Type B pancreatic cell (in vitro differentiated cells): ENCODE data around the gene INPPL1. TPM values are rescaled to one million over a fixed set of nuclear protein-coding genes. Genes with fewer than 3 reads are reported as not detected.

Experiments
- DNase-seq: peaks from one replicate; pipeline ENCODE4 v3.0.0; 2021; ENCODE audit warnings: mixed read lengths; ENCODE audit not compliant: unreplicated experiment; ENCODE audit errors: extremely low spot score
- H3K27ac Mint-ChIP-seq: 2 replicates; pipeline ENCODE4 v1.8.0; 2021; ENCODE audit warnings: mild to moderate bottlenecking, mixed read lengths
- H3K27me3 Mint-ChIP-seq: 2 replicates; pipeline ENCODE4 v1.8.0; 2021; ENCODE audit warnings: mixed read lengths
- H3K36me3 Mint-ChIP-seq: 2 replicates; pipeline ENCODE4 v1.8.0; 2021; ENCODE audit warnings: mixed read lengths
- H3K4me1 Mint-ChIP-seq: one replicate; pipeline ENCODE4 v1.8.0; 2021; ENCODE audit warnings: mixed read lengths; ENCODE audit not compliant: unreplicated experiment
- H3K4me3 Mint-ChIP-seq: 2 replicates; pipeline ENCODE4 v1.8.0; 2021; ENCODE audit warnings: mild to moderate bottlenecking, mixed read lengths
- H3K9me3 Mint-ChIP-seq: 2 replicates; pipeline ENCODE4 v1.8.0; 2021; ENCODE audit warnings: mixed read lengths
- CTCF ChIP-seq: fragments of 200-600 bp; sonication (generic); conservative IDR thresholded peaks from 2 replicates; pipeline ENCODE4 v1.5.0; 2021; ENCODE audit warnings: antibody characterized with exemption, mild to moderate bottlenecking
- total RNA-seq: library from RNA; stranded (reverse); gene quantifications from 2 replicates; pipeline ENCODE4 v1.2.1, GENCODE V29; 2021; ENCODE audit warnings: low replicate concordance

INPPL1 gene
- total RNA-seq, 1 donor from 2014 or later: 231 TPM

DNA sequence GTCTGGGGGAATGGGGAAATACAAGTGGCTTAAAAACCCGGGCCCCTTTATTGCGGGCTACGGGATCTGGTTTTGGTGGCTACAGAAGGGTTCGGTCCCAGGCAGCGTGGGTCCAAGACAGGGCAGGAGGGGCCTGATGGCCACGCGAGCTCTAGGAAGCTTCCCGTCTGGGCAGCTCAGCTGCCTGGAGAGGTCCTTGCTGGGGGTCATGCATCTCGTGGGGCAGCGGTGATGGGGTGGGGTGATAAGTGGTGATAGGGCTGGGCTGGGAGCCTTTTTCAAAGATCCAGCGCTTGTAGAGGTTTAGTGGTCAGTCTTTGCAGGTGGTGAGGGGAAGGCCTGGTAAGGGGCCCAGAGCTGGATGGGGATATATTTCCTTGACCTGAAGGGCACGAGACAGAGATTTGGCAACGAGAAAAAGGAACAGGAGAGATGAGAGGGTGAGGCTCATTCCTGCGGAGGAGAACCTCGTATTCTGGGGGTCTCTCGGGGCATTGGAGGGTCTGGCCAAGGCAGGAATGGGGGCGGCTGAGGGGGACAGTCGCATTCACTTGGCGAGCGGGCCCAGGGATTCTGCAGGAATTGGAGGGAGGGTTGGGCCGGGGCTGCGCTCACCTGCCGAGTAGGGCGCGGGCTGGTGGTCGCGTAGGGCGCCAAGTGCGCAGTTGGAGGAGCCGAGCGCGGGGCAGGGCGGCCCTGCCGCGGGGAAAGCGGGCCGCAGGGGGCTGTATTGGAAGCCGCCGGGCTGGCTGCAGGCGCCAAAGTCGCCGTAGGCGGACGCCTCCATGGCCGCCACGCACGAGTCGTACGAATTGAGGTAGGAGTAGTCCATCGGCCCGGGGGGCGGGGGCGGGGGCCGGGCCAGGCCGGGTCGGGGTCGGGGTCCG lies 18.8 kb downstream of the INPPL1 start:
- H3K4me3 Mint-ChIP-seq: peak overlapping the region; percentile 63
- peaks cover 10% of the 10 kb centered on the region for H3K36me3 Mint-ChIP-seq
- peaks cover 48% of the 10 kb centered on the region for H3K27me3 Mint-ChIP-seq

GRCh38 chr11:72244060-72244360 lies 19.4 kb downstream of the INPPL1 start, which contains the start of gene PHOX2A:
PHOX2A (minus strand) TSS chr11:72244176; CDS start chr11:72244004, 172 bp downstream.
- H3K4me1 Mint-ChIP-seq: peaks cover 19% of the 10 kb centered on the region
- H3K4me3 Mint-ChIP-seq: peak within 1 kb of the TSS; percentile 78
- H3K27me3 Mint-ChIP-seq: peaks cover 46% of the 10 kb centered on the region
- peaks cover 6% of the 10 kb centered on the region for H3K9me3 Mint-ChIP-seq
- peaks cover 10% of the 10 kb centered on the region for H3K36me3 Mint-ChIP-seq
- H3K27ac Mint-ChIP-seq: peak within 1 kb of the TSS; percentile 32
- DNase-seq: peak; percentile 70
- no peak for TF ChIP-seq CTCF

More for the DNA sequence above, 18.8 kb downstream of the INPPL1 start:
- peaks cover 6% of the 10 kb centered on the region for H3K9me3 Mint-ChIP-seq
- DNase-seq: no peak
- no peak for TF ChIP-seq CTCF
- peak overlapping the region; percentile 32 for H3K27ac Mint-ChIP-seq
- peaks cover 23% of the 10 kb centered on the region for H3K4me1 Mint-ChIP-seq

GRCh38 chr11:72244361-72245262 lies 20.0 kb downstream of the INPPL1 start:
- H3K27ac Mint-ChIP-seq: no peak overlapping the region
- peaks cover 15% of the 10 kb centered on the region for H3K4me1 Mint-ChIP-seq
- H3K4me3 Mint-ChIP-seq: peak overlapping the region; percentile 78
- H3K36me3 Mint-ChIP-seq: peaks cover 10% of the 10 kb centered on the region
- TF ChIP-seq CTCF: no peak
- DNase-seq: peak; percentile 69
- H3K27me3 Mint-ChIP-seq: peaks cover 43% of the 10 kb centered on the region
- H3K9me3 Mint-ChIP-seq: peaks cover 6% of the 10 kb centered on the region

DNA sequence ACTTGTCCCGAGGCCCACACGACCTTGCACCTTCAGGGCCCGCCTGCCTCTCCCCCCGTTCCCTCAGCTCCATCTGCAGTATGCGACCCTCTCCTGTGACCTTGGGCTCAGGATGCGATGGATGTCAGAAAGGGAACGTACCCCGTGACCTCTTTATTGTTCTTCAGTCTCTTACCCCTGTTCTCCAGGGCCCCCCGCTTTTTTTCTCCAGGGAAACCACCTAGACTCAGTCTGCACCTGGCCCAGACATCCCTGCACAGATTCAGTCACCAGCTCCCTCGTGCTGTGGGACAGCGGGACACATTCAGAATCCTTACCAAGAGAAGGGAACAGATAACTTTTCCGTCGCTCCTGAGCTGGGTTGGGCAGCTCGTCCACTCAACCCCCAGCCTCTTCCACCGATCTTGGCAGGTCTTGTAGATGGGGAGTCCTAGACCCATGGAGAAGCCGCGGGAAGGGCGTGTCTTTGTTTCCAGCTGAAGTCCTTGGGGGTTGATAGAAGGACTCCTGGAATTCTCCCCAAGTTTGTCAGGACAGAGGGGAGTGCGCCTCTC lies 20.8 kb downstream of the INPPL1 start:
- Mint-ChIP-seq H3K27ac (no peak overlapping the region), H3K9me3 (peaks cover 6% of the 10 kb centered on the region), H3K36me3 (peaks cover 8% of the 10 kb centered on the region), H3K4me3 (no peak overlapping the region), H3K27me3 (peaks cover 46% of the 10 kb centered on the region), H3K4me1 (peaks cover 13% of the 10 kb centered on the region)
- TF ChIP-seq CTCF: no peak
- DNase-seq: no peak

DNA sequence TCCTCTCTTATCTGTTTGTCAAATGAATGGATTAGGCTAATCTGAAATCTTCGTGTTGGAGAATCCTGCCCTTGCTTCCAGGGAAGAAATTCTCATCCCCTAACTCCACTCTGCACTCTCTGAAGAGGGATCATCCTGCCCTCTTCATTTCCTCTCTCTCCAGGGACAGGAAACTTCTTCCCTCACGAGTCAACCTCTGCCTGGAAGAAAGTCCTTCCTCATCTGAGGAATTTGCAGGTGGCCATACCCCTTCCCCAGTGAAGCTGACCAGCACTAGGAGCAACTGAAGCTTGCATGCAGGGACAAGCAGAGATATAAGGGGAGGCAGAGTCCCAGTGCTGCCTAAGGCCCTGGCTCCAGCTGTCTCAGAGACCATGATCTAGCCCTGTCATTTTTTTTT lies 23.0 kb downstream of the INPPL1 start:
- no peak for TF ChIP-seq CTCF
- no peak overlapping the region for H3K4me3 Mint-ChIP-seq
- no peaks in the 10 kb centered on the region for H3K9me3 Mint-ChIP-seq
- H3K27me3 Mint-ChIP-seq: peaks cover 34% of the 10 kb centered on the region
- DNase-seq: no peak
- H3K4me1 Mint-ChIP-seq: peaks cover 11% of the 10 kb centered on the region
- H3K36me3 Mint-ChIP-seq: no peaks in the 10 kb centered on the region
- no peak overlapping the region for H3K27ac Mint-ChIP-seq
